Type B pancreatic cell (in vitro differentiated cells): ENCODE results near the gene HINT3. TPM values are rescaled to one million over a fixed set of nuclear protein-coding genes. Genes with fewer than 3 reads are reported as not detected.
A peak's percentile ranks its signal among the peaks of the same experiment; 100 is the strongest.

ENCODE experiments used
- DNase-seq: peaks from one replicate; pipeline ENCODE4 v3.0.0; 2021; ENCODE audit warnings: mixed read lengths; ENCODE audit not compliant: unreplicated experiment; ENCODE audit errors: extremely low spot score
- H3K27ac Mint-ChIP-seq: 2 replicates; pipeline ENCODE4 v1.8.0; 2021; ENCODE audit warnings: mild to moderate bottlenecking, mixed read lengths
- H3K27me3 Mint-ChIP-seq: 2 replicates; pipeline ENCODE4 v1.8.0; 2021; ENCODE audit warnings: mixed read lengths
- H3K36me3 Mint-ChIP-seq: 2 replicates; pipeline ENCODE4 v1.8.0; 2021; ENCODE audit warnings: mixed read lengths
- H3K4me1 Mint-ChIP-seq: one replicate; pipeline ENCODE4 v1.8.0; 2021; ENCODE audit warnings: mixed read lengths; ENCODE audit not compliant: unreplicated experiment
- H3K4me3 Mint-ChIP-seq: 2 replicates; pipeline ENCODE4 v1.8.0; 2021; ENCODE audit warnings: mild to moderate bottlenecking, mixed read lengths
- H3K9me3 Mint-ChIP-seq: 2 replicates; pipeline ENCODE4 v1.8.0; 2021; ENCODE audit warnings: mixed read lengths
- CTCF ChIP-seq: fragments of 200-600 bp; sonication (generic); conservative IDR thresholded peaks from 2 replicates; pipeline ENCODE4 v1.5.0; 2021; ENCODE audit warnings: antibody characterized with exemption, mild to moderate bottlenecking
- total RNA-seq: library from RNA; stranded (reverse); gene quantifications from 2 replicates; pipeline ENCODE4 v1.2.1, GENCODE V29; 2021; ENCODE audit warnings: low replicate concordance

The HINT3 gene
- total RNA-seq, 1 donor from 2014 or later = 14.8 TPM

DNA sequence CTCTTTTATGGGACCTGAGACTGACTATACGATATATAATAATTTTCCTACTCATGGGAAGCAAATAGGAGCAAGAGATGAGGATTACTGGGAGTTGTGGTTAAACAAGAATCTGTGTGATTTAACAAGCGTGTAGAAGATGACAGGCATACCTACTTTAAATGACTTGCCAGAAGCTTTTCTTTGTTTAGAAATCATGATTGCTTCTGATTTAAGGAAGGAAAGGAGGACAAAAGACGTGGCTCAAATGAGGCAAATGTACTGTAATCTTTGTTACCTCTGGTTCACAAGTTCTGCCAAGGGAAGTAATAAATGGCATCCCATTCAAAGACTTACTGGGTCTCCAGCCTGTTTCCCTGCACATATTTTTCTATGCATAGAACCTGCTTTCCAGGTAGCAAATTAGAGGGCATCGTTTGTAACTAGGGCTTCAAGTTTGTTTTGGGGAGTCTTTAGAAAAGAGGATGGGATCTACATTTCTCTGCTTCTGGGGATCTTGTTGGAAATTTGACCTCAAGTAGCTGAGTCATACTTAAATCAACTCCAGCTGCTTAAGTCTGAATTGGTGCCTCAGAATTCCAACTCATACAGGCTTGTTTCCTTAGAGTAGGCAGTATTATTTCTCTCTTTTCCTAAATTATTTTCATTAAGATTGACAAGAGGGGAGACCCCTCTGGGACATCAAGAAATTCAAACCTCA is 26.8 kb downstream of the HINT3 start:
- H3K36me3 Mint-ChIP-seq = no peaks in the 10 kb centered on the region
- no peak for TF ChIP-seq CTCF
- peaks cover 3% of the 10 kb centered on the region for H3K4me1 Mint-ChIP-seq
- no peak overlapping the region for H3K27ac Mint-ChIP-seq
- no peak for DNase-seq
- H3K4me3 Mint-ChIP-seq = no peak overlapping the region
- H3K27me3 Mint-ChIP-seq = no peaks in the 10 kb centered on the region
- H3K9me3 Mint-ChIP-seq = no peaks in the 10 kb centered on the region

DNA sequence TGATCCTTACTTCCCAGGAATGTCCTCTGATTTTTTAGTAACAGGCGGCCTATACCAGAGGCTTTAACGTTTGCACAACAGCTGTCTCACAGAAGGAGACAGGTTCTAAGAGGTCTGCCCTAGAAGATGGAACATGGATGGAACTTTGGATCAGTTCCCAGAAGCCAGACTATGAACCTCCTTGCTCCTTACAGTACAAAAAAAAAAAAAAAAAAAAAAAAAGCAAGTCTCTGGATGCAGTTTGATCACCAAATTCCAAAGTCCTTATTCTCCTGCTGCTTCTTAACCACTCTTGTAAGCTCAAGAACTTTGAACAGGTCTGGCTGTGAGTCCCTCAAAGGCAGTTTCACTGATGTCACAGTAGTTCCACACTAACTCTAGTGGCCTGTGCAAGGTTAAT is 27.7 kb downstream of the HINT3 start:
- Mint-ChIP-seq H3K27ac (no peak overlapping the region), H3K27me3 (no peaks in the 10 kb centered on the region), H3K4me1 (peaks cover 4% of the 10 kb centered on the region), H3K36me3 (no peaks in the 10 kb centered on the region), H3K4me3 (no peak overlapping the region), H3K9me3 (no peaks in the 10 kb centered on the region)
- DNase-seq = no peak
- TF ChIP-seq CTCF = no peak

- Mint-ChIP-seq H3K27me3 (no peaks in the 10 kb centered on the region), H3K36me3 (no peaks in the 10 kb centered on the region), H3K4me3 (peak overlapping the region; percentile 53), H3K4me1 (peaks cover 11% of the 10 kb centered on the region), H3K9me3 (no peaks in the 10 kb centered on the region), H3K27ac (no peak overlapping the region)
- TF ChIP-seq CTCF = no peak
- no peak for DNase-seq
These were observed 29.0 kb downstream of the HINT3 start for GRCh38 chr6:125985522-125985921.

GRCh38 chr6:125985979-125986300 is 29.4 kb downstream of the HINT3 start:
- Mint-ChIP-seq H3K36me3 (no peaks in the 10 kb centered on the region), H3K9me3 (no peaks in the 10 kb centered on the region), H3K27me3 (no peaks in the 10 kb centered on the region), H3K27ac (no peak overlapping the region), H3K4me3 (no peak overlapping the region), H3K4me1 (peaks cover 11% of the 10 kb centered on the region)
- no peak for DNase-seq
- TF ChIP-seq CTCF = no peak

GRCh38 chr6:125986301-125987025 is 29.9 kb downstream of the HINT3 start, which contains the start of gene TRMT11:
Gene TRMT11, plus strand, starts transcription at chr6:125986540. Its CDS starts 11 bp downstream, at chr6:125986551.
- no peaks in the 10 kb centered on the region for H3K9me3 Mint-ChIP-seq
- peak within 1 kb of the TSS; percentile 53 for H3K4me3 Mint-ChIP-seq
- DNase-seq = peak; percentile 91
- no peak within 1 kb of the TSS for H3K27ac Mint-ChIP-seq
- H3K27me3 Mint-ChIP-seq = no peaks in the 10 kb centered on the region
- no peaks in the 10 kb centered on the region for H3K36me3 Mint-ChIP-seq
- peak; percentile 43 for TF ChIP-seq CTCF
- H3K4me1 Mint-ChIP-seq = peaks cover 11% of the 10 kb centered on the region
